Measurements from ENCODE around the gene KLHDC10. TPM values are rescaled to one million over a fixed set of nuclear protein-coding genes. Genes with fewer than 3 reads are reported as not detected.
A peak's percentile ranks its signal among the peaks of the same experiment; 100 is the strongest.

Gene KLHDC10
- total and polyA plus RNA-seq, 2 experiments from 2014 or later: 3.4 to 18.2 TPM

- Histone ChIP-seq H3K9me2 (ENCODE audit: insufficient read depth) (no peaks in the 10 kb centered on the region), H3F3A (ENCODE audit: insufficient read depth) (peaks cover 5% of the 10 kb centered on the region; the same call in 1 of the 2 replicates), H2AFZ (no peak overlapping the region), H3K9ac (no peak overlapping the region), H3K4me1 (ENCODE audit: insufficient read depth) (peaks cover 12% of the 10 kb centered on the region), H3K27me3 (replicated peaks; ENCODE audit: insufficient read depth) (no peaks in the 10 kb centered on the region), H3K4me3 (no peak overlapping the region), H3K9me3 (ENCODE audit: low read depth) (no peaks in the 10 kb centered on the region), H3K27ac (no peak overlapping the region), H3K79me2 (ENCODE audit: insufficient read depth) (no peaks in the 10 kb centered on the region), H4K20me1 (ENCODE audit: insufficient read depth) (no peaks in the 10 kb centered on the region), H3K36me3 (ENCODE audit: low read depth) (peaks cover 37% of the 10 kb centered on the region), H3K4me2 (ENCODE audit: unreplicated experiment) (no peak overlapping the region)
- in situ Hi-C loops (cut with MboI): loop anchor here (25.0 kb wide), 2 partner anchors 537 to 662 kb away; no protein-coding TSS in a partner anchor
- WGBS, 2 experiments (ENCODE audit: low coverage in 1 of 2, low lambda C conversion rate in 2 of 2, missing lambda C conversion rate in 2 of 2): 87 to 94% methylated on average over 5 of the region's 5 CpGs
- peak; percentile 21 for DNase-seq
- TF ChIP-seq EZH2 (IDR thresholded peaks at IDR 0.05; ENCODE audit: insufficient read depth, poor library complexity, severe bottlenecking): no peak
- TF ChIP-seq EZH2phosphoT487 (IDR thresholded peaks at IDR 0.05; ENCODE audit: insufficient read depth, low read depth): no peak
Measured at GRCh38 chr7:130024390-130024789, 45.9 kb upstream of the KLHDC10 start.

- H3K36me3 ChIP-seq (ENCODE audit: low read depth): peaks cover 10% of the 10 kb centered on the region; the same call in 1 of the 2 replicates
- WGBS, 2 experiments (ENCODE audit: low coverage in 1 of 2, low lambda C conversion rate in 2 of 2, missing lambda C conversion rate in 2 of 2): 96 to 100% methylated on average over 1 of the region's 1 CpG
- DNase-seq: no peak
- H2AFZ ChIP-seq: no peak overlapping the region
- in situ Hi-C loops (cut with MboI): no loop called here
- H3K4me1 ChIP-seq (ENCODE audit: insufficient read depth): no peaks in the 10 kb centered on the region
- H3F3A ChIP-seq (ENCODE audit: insufficient read depth): no peaks in the 10 kb centered on the region
- H3K9me2 ChIP-seq (ENCODE audit: insufficient read depth): no peaks in the 10 kb centered on the region
- no peak overlapping the region for H3K9ac ChIP-seq
- TF ChIP-seq EZH2phosphoT487 (IDR thresholded peaks at IDR 0.05; ENCODE audit: insufficient read depth, low read depth) (no peak), EZH2 (IDR thresholded peaks at IDR 0.05; ENCODE audit: insufficient read depth, poor library complexity, severe bottlenecking) (no peak)
- no peak overlapping the region for H3K27ac ChIP-seq
- no peak overlapping the region for H3K4me2 ChIP-seq (ENCODE audit: unreplicated experiment)
- H3K79me2 ChIP-seq (ENCODE audit: insufficient read depth): no peaks in the 10 kb centered on the region
- H3K9me3 ChIP-seq (ENCODE audit: low read depth): no peaks in the 10 kb centered on the region
- H4K20me1 ChIP-seq (ENCODE audit: insufficient read depth): no peaks in the 10 kb centered on the region
- no peaks in the 10 kb centered on the region for H3K27me3 ChIP-seq (replicated peaks; ENCODE audit: insufficient read depth)
- H3K4me3 ChIP-seq: no peak overlapping the region
Measured at GRCh38 chr7:130032698-130033097, 37.6 kb upstream of the KLHDC10 start.

GRCh38 chr7:130037703-130038102, 32.6 kb upstream of the KLHDC10 start:
- H3K9me2 ChIP-seq (ENCODE audit: insufficient read depth): no peaks in the 10 kb centered on the region
- no peak overlapping the region for H3K4me3 ChIP-seq
- no peak overlapping the region for H2AFZ ChIP-seq
- TF ChIP-seq EZH2phosphoT487 (IDR thresholded peaks at IDR 0.05; ENCODE audit: insufficient read depth, low read depth): no peak
- TF ChIP-seq EZH2 (IDR thresholded peaks at IDR 0.05; ENCODE audit: insufficient read depth, poor library complexity, severe bottlenecking): no peak
- H3K27ac ChIP-seq: no peak overlapping the region
- no peaks in the 10 kb centered on the region for H3F3A ChIP-seq (ENCODE audit: insufficient read depth)
- H4K20me1 ChIP-seq (ENCODE audit: insufficient read depth): no peaks in the 10 kb centered on the region
- H3K9me3 ChIP-seq (ENCODE audit: low read depth): no peaks in the 10 kb centered on the region
- DNase-seq: peak; percentile 52
- H3K36me3 ChIP-seq (ENCODE audit: low read depth): 0 out of 2 replicates have a peak, but pooled peaks cover 10% of the 10 kb centered on the region
- H3K9ac ChIP-seq: no peak overlapping the region
- no peaks in the 10 kb centered on the region for H3K79me2 ChIP-seq (ENCODE audit: insufficient read depth)
- no peak overlapping the region for H3K4me2 ChIP-seq (ENCODE audit: unreplicated experiment)
- no peaks in the 10 kb centered on the region for H3K4me1 ChIP-seq (ENCODE audit: insufficient read depth)
- H3K27me3 ChIP-seq (replicated peaks; ENCODE audit: insufficient read depth): no peaks in the 10 kb centered on the region
- in situ Hi-C loops (cut with MboI): no loop called here

GRCh38 chr7:130040576-130040975, 29.8 kb upstream of the KLHDC10 start:
- TF ChIP-seq EZH2phosphoT487 (IDR thresholded peaks at IDR 0.05; ENCODE audit: insufficient read depth, low read depth): no peak
- no peak for TF ChIP-seq EZH2 (IDR thresholded peaks at IDR 0.05; ENCODE audit: insufficient read depth, poor library complexity, severe bottlenecking)
- 100% methylated on average over 4 of the region's 4 CpGs for WGBS, 2 experiments (ENCODE audit: low coverage in 1 of 2, low lambda C conversion rate in 2 of 2, missing lambda C conversion rate in 2 of 2)
- Histone ChIP-seq H3K79me2 (ENCODE audit: insufficient read depth) (0 out of 2 replicates have a peak, but pooled peaks cover 5% of the 10 kb centered on the region), H3F3A (ENCODE audit: insufficient read depth) (no peaks in the 10 kb centered on the region), H3K9me3 (ENCODE audit: low read depth) (no peaks in the 10 kb centered on the region), H4K20me1 (ENCODE audit: insufficient read depth) (no peaks in the 10 kb centered on the region), H3K9me2 (ENCODE audit: insufficient read depth) (no peaks in the 10 kb centered on the region), H3K36me3 (ENCODE audit: low read depth) (peaks cover 22% of the 10 kb centered on the region), H3K4me3 (no peak overlapping the region), H2AFZ (no peak overlapping the region), H3K9ac (no peak overlapping the region), H3K4me1 (ENCODE audit: insufficient read depth) (no peaks in the 10 kb centered on the region), H3K4me2 (ENCODE audit: unreplicated experiment) (no peak overlapping the region), H3K27ac (no peak overlapping the region), H3K27me3 (replicated peaks; ENCODE audit: insufficient read depth) (no peaks in the 10 kb centered on the region)
- no peak for DNase-seq
- in situ Hi-C loops (cut with MboI): no loop called here

GRCh38 chr7:130047831-130048230, 22.5 kb upstream of the KLHDC10 start:
- Histone ChIP-seq H3K36me3 (ENCODE audit: low read depth) (peaks cover 15% of the 10 kb centered on the region), H3K27ac (no peak overlapping the region), H3K4me1 (ENCODE audit: insufficient read depth) (no peaks in the 10 kb centered on the region), H3K4me3 (no peak overlapping the region), H3K79me2 (ENCODE audit: insufficient read depth) (peaks cover 40% of the 10 kb centered on the region), H3K9me3 (ENCODE audit: low read depth) (no peaks in the 10 kb centered on the region), H3K4me2 (ENCODE audit: unreplicated experiment) (no peak overlapping the region), H3K9ac (no peak overlapping the region), H3K27me3 (replicated peaks; ENCODE audit: insufficient read depth) (no peaks in the 10 kb centered on the region), H4K20me1 (ENCODE audit: insufficient read depth) (no peaks in the 10 kb centered on the region), H2AFZ (no peak overlapping the region), H3F3A (ENCODE audit: insufficient read depth) (no peaks in the 10 kb centered on the region), H3K9me2 (ENCODE audit: insufficient read depth) (no peaks in the 10 kb centered on the region)
- TF ChIP-seq EZH2phosphoT487 (IDR thresholded peaks at IDR 0.05; ENCODE audit: insufficient read depth, low read depth) (no peak), EZH2 (IDR thresholded peaks at IDR 0.05; ENCODE audit: insufficient read depth, poor library complexity, severe bottlenecking) (no peak)
- 63 to 67% methylated on average over 4 of the region's 4 CpGs for WGBS, 2 experiments (ENCODE audit: low coverage in 1 of 2, low lambda C conversion rate in 2 of 2, missing lambda C conversion rate in 2 of 2)
- in situ Hi-C loops (cut with MboI): no loop called here
- DNase-seq: no peak
